ENCODE data around the gene ZBTB9.
A peak's percentile ranks its signal among the peaks of the same experiment; 100 is the strongest.

ZBTB9 gene

GRCh38 chr6:33454009-33454946, at the start of gene ZBTB9:
ZBTB9 (plus strand) TSS chr6:33454576; CDS start chr6:33455101, 525 bp downstream.
- DNase-seq: peak; percentile 97
- peak; percentile 91 for TF ChIP-seq POLR2A (IDR thresholded peaks at IDR 0.05; ENCODE audit: low read length)
- no peak for TF ChIP-seq GATA1 (IDR thresholded peaks at IDR 0.05; ENCODE audit: low read depth, low read length)

- TF ChIP-seq POLR2A (IDR thresholded peaks at IDR 0.05; ENCODE audit: low read length) (no peak), GATA1 (IDR thresholded peaks at IDR 0.05; ENCODE audit: low read depth, low read length) (no peak)
- DNase-seq: no peak
Observed at GRCh38 chr6:33404884-33405283, 49.5 kb upstream of the ZBTB9 start.

- TF ChIP-seq POLR2A (IDR thresholded peaks at IDR 0.05; ENCODE audit: low read length) (no peak), GATA1 (IDR thresholded peaks at IDR 0.05; ENCODE audit: low read depth, low read length) (no peak)
- no peak for DNase-seq
Observed at GRCh38 chr6:33405386-33405940, 48.9 kb upstream of the ZBTB9 start.

GRCh38 chr6:33406126-33406525, 48.2 kb upstream of the ZBTB9 start:
- TF ChIP-seq GATA1 (IDR thresholded peaks at IDR 0.05; ENCODE audit: low read depth, low read length) (no peak), POLR2A (IDR thresholded peaks at IDR 0.05; ENCODE audit: low read length) (no peak)
- no peak for DNase-seq

- peak in 1 of 2 experiments; percentile 44 for DNase-seq
Observed at GRCh38 chr6:33407132-33407718, 47.2 kb upstream of the ZBTB9 start.

GRCh38 chr6:33410050-33410710, 44.2 kb upstream of the ZBTB9 start:
- peak; percentile 99 for DNase-seq
- TF ChIP-seq POLR2A (IDR thresholded peaks at IDR 0.05; ENCODE audit: low read length) (peak; percentile 89), GATA1 (IDR thresholded peaks at IDR 0.05; ENCODE audit: low read depth, low read length) (no peak)

More at GRCh38 chr6:33407132-33407718, 47.2 kb upstream of the ZBTB9 start:
- TF ChIP-seq GATA1 (IDR thresholded peaks at IDR 0.05; ENCODE audit: low read depth, low read length): no peak
- TF ChIP-seq POLR2A (IDR thresholded peaks at IDR 0.05; ENCODE audit: low read length): no peak

- DNase-seq: peak; percentile 91 to 93
- TF ChIP-seq POLR2A (IDR thresholded peaks at IDR 0.05; ENCODE audit: low read length) (no peak), GATA1 (IDR thresholded peaks at IDR 0.05; ENCODE audit: low read depth, low read length) (no peak)
Observed at GRCh38 chr6:33410711-33411631, 43.4 kb upstream of the ZBTB9 start, which contains the start of gene PHF1. PHF1 (plus strand) TSS chr6:33411014; CDS start chr6:33412264, 1,250 bp downstream.

- no peak for DNase-seq
- TF ChIP-seq GATA1 (IDR thresholded peaks at IDR 0.05; ENCODE audit: low read depth, low read length): no peak
- TF ChIP-seq POLR2A (IDR thresholded peaks at IDR 0.05; ENCODE audit: low read length): no peak
Observed at GRCh38 chr6:33411632-33412005, 42.8 kb upstream of the ZBTB9 start.

- no peak for DNase-seq
- no peak for TF ChIP-seq POLR2A (IDR thresholded peaks at IDR 0.05; ENCODE audit: low read length)
- no peak for TF ChIP-seq GATA1 (IDR thresholded peaks at IDR 0.05; ENCODE audit: low read depth, low read length)
Observed at GRCh38 chr6:33412140-33413009, 42.0 kb upstream of the ZBTB9 start.

GRCh38 chr6:33413241-33414120, 40.9 kb upstream of the ZBTB9 start:
- no peak for DNase-seq
- TF ChIP-seq POLR2A (IDR thresholded peaks at IDR 0.05; ENCODE audit: low read length) (no peak), GATA1 (IDR thresholded peaks at IDR 0.05; ENCODE audit: low read depth, low read length) (no peak)
